ENCODE data around the gene FLNC. TPM values are rescaled to one million over a fixed set of nuclear protein-coding genes. Genes with fewer than 3 reads are reported as not detected.

Gene FLNC
- total and polyA plus RNA-seq, 9 of the 15 experiments (the other 6 are each of a cell fraction or from before 2014, with no cell fraction given): 0.90 to 155 (median 28.8) TPM

- TF ChIP-seq MEIS2 (IDR thresholded peaks at IDR 0.05; ENCODE audit: partially characterized antibody) (no peak), GTF2F1 (IDR thresholded peaks at IDR 0.05; ENCODE audit: low read depth, low read length) (no peak), ATF3 (IDR thresholded peaks at IDR 0.05) (no peak), ATF3 (CRISPR knock-in tag; conservative IDR thresholded peaks at IDR 0.05) (no peak), TGIF2 (CRISPR knock-in tag; IDR thresholded peaks at IDR 0.05) (no peak), ZNF146 (CRISPR knock-in tag; IDR thresholded peaks at IDR 0.05; ENCODE audit: unreplicated experiment) (no peak), CGGBP1 (CRISPR knock-in tag; IDR thresholded peaks at IDR 0.05) (no peak), MEF2A (IDR thresholded peaks at IDR 0.05; ENCODE audit: control insufficient read depth, low read depth, low read length) (no peak), ILF3 (IDR thresholded peaks at IDR 0.05; ENCODE audit: borderline replicate concordance) (no peak), CHD7 (IDR thresholded peaks at IDR 0.05; ENCODE audit: low read depth, low read length) (no peak), PCBP2 (IDR thresholded peaks at IDR 0.05; ENCODE audit: low read depth, low read length, poor library complexity, severe bottlenecking) (no peak), SRSF9 (IDR thresholded peaks at IDR 0.05; ENCODE audit: borderline replicate concordance, low read depth, low read length) (no peak), LCOR (CRISPR knock-in tag; IDR thresholded peaks at IDR 0.05) (no peak), DPF2 (IDR thresholded peaks at IDR 0.05) (no peak), MTA3 (IDR thresholded peaks at IDR 0.05; ENCODE audit: borderline replicate concordance) (peak; percentile 64; the same call in 1 of the 2 replicates)
Observed at GRCh38 chr7:128879939-128880746, 49.9 kb downstream of the FLNC start (continued).
